SK-N-MC (cell line): ENCODE measurements around the gene CAMTA1.

Experiments
- DNase-seq: peaks from one replicate; pipeline ENCODE4 v3.0.0-alpha.2; 2011; ENCODE audit warnings: low read depth, low spot score
- H3K27ac ChIP-seq: fragments of 200-600 bp; sonication (generic); 2 replicates; pipeline ENCODE4 v1.5.1; 2016; ENCODE audit warnings: mixed run types
- H3K36me3 ChIP-seq: fragments of 200-600 bp; sonication (generic); 2 replicates; pipeline ENCODE4 v1.6.1; 2017; ENCODE audit warnings: antibody characterized with exemption, low read length, mixed read lengths; ENCODE audit not compliant: insufficient read depth
- H3K4me3 ChIP-seq: fragments of 200-600 bp; sonication (generic); 2 replicates; pipeline ENCODE4 v1.5.1; 2016
- H3K9ac ChIP-seq: fragments of 200-600 bp; sonication (generic); 2 replicates; pipeline ENCODE4 v1.8.0; 2017; ENCODE audit warnings: mixed run types, mixed read lengths; ENCODE audit not compliant: insufficient read length
- H3K9me3 ChIP-seq: fragments of 200-600 bp; sonication (generic); 2 replicates; pipeline ENCODE4 v1.6.1; 2017; ENCODE audit warnings: low read depth, mild to moderate bottlenecking, antibody characterized with exemption, low read length, moderate library complexity, mixed read lengths
- EZH2 ChIP-seq: fragments of 200-600 bp; sonication (generic); IDR thresholded peaks from one replicate; pipeline ENCODE4 v1.6.1; 2017; ENCODE audit warnings: antibody characterized with exemption
- FOXP2 ChIP-seq: optimal IDR thresholded peaks from 2 replicates; pipeline ENCODE3; 2011; ENCODE audit warnings: mild to moderate bottlenecking, moderate library complexity; ENCODE audit not compliant: insufficient read depth; ENCODE audit errors: extremely low read length, control extremely low read depth
- POLR2AphosphoS5 ChIP-seq: IDR thresholded peaks from 2 replicates; pipeline ENCODE4 v1.6.1; 2012; ENCODE audit warnings: mild to moderate bottlenecking, low read depth, low read length, borderline replicate concordance

CAMTA1 gene

DNA sequence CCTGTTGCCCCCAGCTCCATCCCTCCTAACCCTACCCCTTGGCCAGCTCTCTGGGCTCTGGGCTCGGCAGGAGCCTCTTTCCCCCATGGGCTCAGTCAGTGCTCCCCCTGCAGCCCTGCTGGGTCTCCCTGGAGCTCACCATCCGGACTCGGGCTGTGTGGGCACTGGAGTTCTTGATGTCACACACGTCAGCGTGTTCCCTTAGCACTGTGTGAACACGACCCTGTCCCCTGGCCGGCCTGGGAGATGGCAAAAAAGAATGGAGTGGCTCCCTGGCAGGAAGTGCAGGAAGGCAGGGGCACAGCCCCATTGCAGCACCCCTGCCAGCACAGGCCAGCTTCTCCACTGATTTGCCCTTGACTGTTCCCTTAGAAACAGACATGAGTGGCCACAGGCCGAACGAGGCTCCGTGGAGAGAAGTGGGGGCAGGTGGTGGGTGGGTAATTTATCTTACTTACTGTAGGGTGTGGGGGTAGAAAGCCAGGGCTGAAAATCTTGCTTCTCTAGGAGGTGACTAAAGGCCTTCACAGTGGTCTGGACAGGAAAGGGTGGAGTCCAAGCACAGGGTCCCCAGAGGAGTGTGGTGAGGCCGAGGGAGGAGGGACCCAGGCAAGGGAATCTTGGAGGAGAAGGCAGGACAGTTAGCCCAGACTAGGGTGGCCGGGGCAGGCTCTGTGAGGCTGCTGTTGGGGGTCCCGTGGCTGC is 604.1 kb downstream of the CAMTA1 start:
- Histone ChIP-seq H3K36me3 (no peaks in the 10 kb centered on the region), H3K9ac (no peak overlapping the region), H3K4me3 (no peak overlapping the region), H3K9me3 (no peaks in the 10 kb centered on the region), H3K27ac (no peak overlapping the region)
- no peak for TF ChIP-seq EZH2
- TF ChIP-seq FOXP2, result no peak
- no peak for TF ChIP-seq POLR2AphosphoS5
- DNase-seq, result no peak

GRCh38 chr1:7389906-7390603 is 604.8 kb downstream of the CAMTA1 start:
- Histone ChIP-seq H3K9me3 (no peaks in the 10 kb centered on the region), H3K4me3 (no peak overlapping the region), H3K9ac (no peak overlapping the region), H3K27ac (no peak overlapping the region), H3K36me3 (no peaks in the 10 kb centered on the region)
- no peak for DNase-seq
- TF ChIP-seq POLR2AphosphoS5 (no peak), EZH2 (no peak), FOXP2 (no peak)

DNA sequence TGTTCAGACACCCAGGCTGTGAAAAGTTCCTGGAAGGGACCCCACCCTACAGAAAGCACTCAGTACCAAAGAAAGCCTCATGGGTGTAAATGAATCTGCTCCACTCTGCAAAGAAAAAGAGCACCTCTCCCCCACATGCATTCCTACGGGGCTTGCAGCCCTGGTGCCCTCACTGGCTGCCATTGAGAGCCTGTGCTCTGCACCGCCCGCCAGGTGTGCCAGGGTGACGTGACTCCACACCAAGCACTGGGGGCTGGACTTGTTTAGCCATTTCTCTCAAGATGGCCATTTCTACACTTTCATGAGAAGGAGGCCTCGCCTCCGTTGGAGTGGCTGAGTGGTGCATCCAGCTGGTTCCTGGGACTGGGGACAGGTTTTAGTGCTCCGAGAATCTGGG is 605.3 kb downstream of the CAMTA1 start:
- Histone ChIP-seq H3K36me3 (no peaks in the 10 kb centered on the region), H3K9ac (no peak overlapping the region), H3K9me3 (peaks cover 5% of the 10 kb centered on the region; the same call in 1 of the 2 replicates), H3K4me3 (no peak overlapping the region), H3K27ac (no peak overlapping the region)
- TF ChIP-seq FOXP2 (no peak), POLR2AphosphoS5 (no peak), EZH2 (no peak)
- DNase-seq, result no peak

- TF ChIP-seq POLR2AphosphoS5 (no peak), FOXP2 (no peak), EZH2 (no peak)
- peaks cover 6% of the 10 kb centered on the region; the same call in 1 of the 2 replicates for H3K9me3 ChIP-seq
- H3K27ac ChIP-seq, result no peak overlapping the region
- no peaks in the 10 kb centered on the region for H3K36me3 ChIP-seq
- no peak for DNase-seq
- H3K4me3 ChIP-seq, result no peak overlapping the region
- no peak overlapping the region for H3K9ac ChIP-seq
Measured at GRCh38 chr1:7393136-7393535, 607.9 kb downstream of the CAMTA1 start.

DNA sequence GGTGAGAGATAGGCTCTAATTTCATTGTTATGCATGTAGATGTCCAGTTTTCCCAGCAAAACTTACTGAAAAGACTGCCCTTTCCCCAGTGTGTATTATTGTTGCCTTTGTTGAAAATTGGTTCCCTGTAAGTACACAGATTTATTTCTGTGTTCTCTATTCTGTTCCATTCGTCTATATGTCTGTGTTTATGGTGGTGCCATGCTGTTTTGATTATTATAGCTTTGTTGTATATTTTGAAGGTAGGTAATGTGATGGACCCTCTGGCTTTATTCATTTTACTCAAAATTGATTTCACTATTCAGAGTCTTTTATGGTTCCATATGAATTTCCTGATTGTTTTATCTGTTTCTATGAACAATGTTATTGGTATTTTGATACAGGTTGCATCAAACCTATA is 610.0 kb downstream of the CAMTA1 start:
- DNase-seq, result no peak
- H3K9ac ChIP-seq, result no peak overlapping the region
- TF ChIP-seq POLR2AphosphoS5 (no peak), EZH2 (no peak)
- no peak overlapping the region for H3K27ac ChIP-seq
- H3K4me3 ChIP-seq, result no peak overlapping the region
- no peaks in the 10 kb centered on the region for H3K36me3 ChIP-seq
- peaks cover 6% of the 10 kb centered on the region; the same call in 1 of the 2 replicates for H3K9me3 ChIP-seq

- TF ChIP-seq POLR2AphosphoS5 (no peak), EZH2 (no peak), FOXP2 (no peak)
- Histone ChIP-seq H3K4me3 (no peak overlapping the region), H3K9me3 (peaks cover 6% of the 10 kb centered on the region; the same call in 1 of the 2 replicates), H3K27ac (no peak overlapping the region), H3K36me3 (no peaks in the 10 kb centered on the region), H3K9ac (no peak overlapping the region)
- no peak for DNase-seq
Measured at GRCh38 chr1:7398982-7399381, 613.7 kb downstream of the CAMTA1 start.

GRCh38 chr1:7399514-7400125 is 614.4 kb downstream of the CAMTA1 start:
- no peak overlapping the region for H3K4me3 ChIP-seq
- no peak overlapping the region for H3K27ac ChIP-seq
- DNase-seq, result no peak
- H3K9ac ChIP-seq, result no peak overlapping the region
- H3K9me3 ChIP-seq, result peaks cover 6% of the 10 kb centered on the region; the same call in 1 of the 2 replicates
- no peaks in the 10 kb centered on the region for H3K36me3 ChIP-seq
- TF ChIP-seq FOXP2, result no peak
- TF ChIP-seq EZH2, result no peak
- TF ChIP-seq POLR2AphosphoS5, result no peak

GRCh38 chr1:7400566-7400965 is 615.3 kb downstream of the CAMTA1 start:
- Histone ChIP-seq H3K4me3 (no peak overlapping the region), H3K27ac (no peak overlapping the region), H3K36me3 (no peaks in the 10 kb centered on the region), H3K9ac (no peak overlapping the region), H3K9me3 (peaks cover under 1% of the 10 kb centered on the region; the same call in 1 of the 2 replicates)
- TF ChIP-seq POLR2AphosphoS5 (no peak), EZH2 (no peak), FOXP2 (no peak)
- DNase-seq, result no peak
